MV-4-11 (cell line): ENCODE data around the gene ILKAP.

ENCODE experiments used
- DNase-seq: peaks from one replicate; lab custom pipeline; 2025; lab: John Stamatoyannopoulos, UW

ILKAP gene

DNA sequence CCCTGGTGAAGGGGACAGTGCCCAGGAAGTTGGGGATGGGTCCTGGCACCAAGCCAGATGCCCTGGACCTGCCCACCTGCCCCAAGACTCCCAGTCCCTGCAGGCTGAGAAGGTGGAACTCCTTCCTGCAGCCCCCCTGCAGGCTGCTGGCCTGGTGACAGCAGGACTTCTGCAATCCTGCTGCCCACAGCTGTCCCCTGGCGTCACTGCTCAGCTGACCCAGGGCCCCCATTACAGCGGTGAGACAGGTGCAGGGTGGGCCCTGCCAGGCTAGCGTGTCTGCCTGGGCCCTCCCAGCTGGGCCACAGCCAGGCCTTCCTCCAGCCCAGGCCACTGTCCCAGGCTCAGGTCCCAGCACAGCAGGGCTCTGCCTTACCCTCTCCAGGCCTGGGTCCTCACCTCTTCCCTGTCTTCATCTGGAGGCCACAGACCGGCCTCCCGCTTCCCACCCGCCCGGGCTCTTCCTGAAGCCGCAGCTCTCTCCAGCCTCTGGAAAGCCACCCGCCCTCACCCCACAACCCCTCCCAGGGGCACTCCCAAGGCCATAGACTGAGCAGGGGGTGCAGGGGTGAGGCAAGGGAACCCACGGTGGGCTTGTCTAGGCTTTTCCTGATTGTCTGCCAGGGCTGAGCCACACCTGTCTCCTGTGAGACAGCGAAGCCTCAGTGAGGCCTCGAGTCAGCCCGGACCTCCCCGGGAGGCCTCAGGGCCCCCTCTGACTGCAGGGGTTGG, 53.5 kb downstream of the ILKAP start:
- no peak for DNase-seq

DNA sequence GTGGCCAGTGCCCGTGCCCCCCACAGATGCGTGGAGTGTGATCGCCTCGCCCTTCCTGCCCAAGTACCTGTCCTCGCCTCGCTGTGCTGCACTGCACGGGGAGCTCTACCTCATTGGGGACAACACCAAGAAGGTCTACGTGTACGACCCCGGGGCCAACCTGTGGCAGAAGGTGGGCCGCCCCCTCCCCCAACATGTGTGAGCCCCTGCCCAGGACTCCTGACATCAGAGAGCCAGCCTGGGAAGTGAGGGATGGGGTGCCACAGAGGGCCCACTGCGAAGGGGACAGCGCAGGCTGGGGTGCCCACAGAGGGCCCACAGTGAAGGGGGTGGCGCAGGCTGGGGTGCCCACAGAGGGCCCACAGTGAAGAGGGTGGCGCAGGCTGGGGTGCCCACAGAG, 54.5 kb downstream of the ILKAP start:
- no peak for DNase-seq

DNA sequence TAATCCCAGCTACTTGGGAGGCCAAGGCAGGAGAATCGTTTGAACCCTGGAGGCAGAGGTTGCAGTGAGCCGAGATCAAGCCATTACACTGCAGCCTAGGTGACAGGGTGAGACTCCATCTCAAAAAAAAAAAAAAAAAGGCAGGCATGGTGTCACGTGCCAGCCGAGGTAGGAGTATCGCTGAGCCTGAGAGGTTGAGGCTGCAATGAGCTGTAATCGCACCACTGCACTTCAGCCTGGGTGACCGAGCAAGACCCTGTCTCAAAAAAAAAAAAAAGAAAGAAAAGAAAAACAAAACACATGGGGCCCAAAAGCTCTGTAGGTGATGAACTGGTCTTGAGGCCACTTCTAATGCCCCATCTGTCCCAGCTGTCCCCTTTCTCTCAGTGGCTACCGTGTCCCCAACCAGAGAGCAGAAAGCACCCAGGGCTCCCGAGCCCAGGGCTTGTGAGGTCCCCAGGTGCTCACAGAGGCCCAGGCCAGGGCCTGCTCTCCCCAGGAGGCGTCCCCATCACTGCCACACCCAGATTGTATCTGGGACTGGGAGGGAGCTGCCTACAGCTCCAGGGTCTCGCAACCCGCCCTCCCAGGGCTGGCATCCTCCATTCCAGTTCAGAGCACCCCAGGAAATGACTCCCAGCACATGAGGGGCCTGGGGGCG, 56.5 kb downstream of the ILKAP start:
- no peak for DNase-seq

DNA sequence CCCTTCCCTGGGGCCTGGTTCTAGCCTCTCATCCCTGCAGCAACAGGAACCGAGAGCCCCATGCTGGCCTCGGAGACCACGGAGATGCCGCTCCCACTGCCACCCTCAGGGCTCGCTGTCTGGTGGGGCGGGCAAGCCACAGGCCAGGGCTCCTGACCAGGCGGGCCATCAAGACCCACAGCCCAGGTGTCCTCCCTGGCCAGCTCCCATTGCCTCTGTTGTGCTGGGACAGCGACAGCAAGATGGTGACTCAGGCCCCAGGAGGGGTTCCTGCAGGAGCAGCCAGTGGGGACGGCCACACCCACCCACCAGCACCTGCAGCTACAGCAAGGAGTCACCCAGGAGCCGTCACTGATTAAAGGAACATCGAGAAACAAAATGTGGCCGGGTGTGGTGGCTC, 57.6 kb downstream of the ILKAP start:
- no peak for DNase-seq

DNA sequence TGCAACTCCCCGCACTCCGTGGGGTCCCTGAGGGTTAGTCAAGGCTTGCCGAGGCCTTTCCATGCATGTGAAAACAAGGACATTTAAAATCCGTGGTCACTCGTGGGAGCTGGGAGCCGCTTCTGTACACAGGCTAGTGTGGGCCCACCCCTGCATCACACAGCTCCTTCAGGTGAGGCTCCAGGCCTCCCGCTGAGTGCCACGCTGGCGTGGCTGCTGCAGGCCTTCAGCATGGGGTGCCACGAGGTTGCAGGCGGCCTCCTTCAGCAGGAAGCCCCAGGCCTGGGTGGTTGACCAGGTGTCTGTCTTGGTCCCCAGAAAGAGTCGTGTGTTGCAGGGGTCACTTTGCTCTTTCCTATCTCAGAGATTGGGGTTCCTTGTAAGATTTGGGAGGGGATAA, 58.4 kb downstream of the ILKAP start:
- no peak for DNase-seq

DNA sequence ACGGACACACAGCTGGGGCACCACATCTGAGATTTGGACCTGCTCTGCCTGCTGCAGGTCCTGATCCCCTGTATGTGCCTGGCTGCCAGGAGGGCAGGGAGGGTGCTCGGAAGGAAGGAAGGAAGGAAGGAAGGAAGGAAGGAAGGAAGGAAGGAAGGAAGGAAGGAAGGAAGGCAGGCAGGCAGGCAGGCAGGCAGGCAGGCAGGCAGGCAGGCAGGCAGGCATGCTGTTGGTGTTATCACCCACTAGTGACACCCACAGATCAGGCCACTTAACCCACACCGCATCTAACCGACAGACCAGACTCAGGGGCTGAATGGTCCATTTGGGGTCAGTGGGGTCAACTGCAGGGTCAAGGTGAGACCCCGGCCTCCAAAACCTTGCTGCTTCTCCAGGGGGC, 59.2 kb downstream of the ILKAP start:
- DNase-seq, result no peak

DNA sequence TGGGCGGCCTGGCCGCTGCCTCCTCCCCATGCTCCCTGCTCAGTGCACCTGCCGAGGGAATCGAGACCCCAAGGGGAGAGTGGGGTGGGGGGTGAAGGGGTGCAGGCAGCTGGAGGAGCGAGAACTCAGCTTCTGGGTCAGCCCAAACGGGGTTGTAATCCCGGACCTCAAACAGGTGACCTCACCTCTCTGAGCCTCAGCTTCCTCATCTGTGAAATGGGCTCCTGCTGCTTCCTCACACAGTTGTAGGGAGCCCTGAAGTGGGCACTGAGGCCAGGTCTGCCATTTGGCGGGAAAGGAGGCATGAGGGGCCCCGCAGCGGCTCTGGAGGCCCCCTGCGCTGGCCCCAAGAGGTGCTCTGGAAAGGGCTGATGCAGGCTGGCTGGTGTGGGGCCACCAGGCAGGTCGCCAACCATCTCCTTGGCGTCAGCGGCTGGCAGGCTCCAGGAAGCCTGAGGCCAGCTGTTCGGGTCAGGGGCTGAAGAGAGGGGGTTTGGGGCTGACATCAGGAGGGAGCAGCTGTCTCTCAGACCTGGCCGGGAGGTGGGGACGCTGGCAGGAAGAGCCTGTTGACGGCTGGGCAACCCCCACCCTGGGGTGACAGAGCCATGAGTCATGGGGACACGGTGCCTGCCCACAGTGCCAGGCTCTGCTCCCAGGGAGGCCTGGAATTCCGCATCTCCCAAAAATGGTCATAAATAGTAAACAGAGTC, 60.1 kb downstream of the ILKAP start:
- DNase-seq, result no peak

DNA sequence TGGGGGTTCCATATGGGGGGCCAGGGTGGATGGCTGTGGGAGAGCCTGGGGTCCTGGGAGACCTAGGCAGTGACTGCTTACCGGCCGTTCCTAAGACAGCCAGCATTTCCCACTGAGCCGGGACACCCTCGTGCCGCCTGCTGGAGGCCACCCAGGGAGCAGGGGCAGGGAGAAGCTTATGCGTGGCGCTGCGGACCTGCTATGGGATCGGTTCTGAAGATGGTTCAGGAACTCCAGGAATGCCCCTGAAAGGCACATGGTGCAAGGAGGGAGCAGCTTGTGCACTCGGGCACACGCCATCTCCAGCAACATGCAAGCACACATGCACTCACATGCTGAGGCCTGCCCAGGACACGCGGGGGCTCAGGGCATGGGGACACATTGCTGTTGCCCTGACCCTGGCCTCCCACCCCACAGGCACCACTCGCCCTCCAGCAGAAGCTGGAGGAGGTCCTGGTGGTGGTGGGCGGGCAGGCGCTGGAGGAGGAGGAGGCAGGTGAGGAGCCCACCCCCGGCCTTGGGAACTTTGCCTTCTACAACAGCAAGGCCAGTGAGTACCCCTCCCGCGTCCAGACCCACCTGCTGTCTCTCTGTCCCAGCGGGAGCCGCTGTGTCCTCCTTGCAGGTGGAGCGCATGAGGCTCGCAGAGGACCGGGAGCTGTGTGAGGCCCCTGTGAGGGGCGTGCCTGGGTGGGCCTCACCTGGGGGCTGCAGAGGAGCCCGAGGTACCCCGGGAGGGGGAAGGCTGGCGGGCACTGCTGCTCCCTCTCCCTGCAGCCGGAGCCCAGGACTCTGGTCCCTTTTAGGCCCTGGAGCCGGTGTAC, 60.9 kb downstream of the ILKAP start:
- no peak for DNase-seq

DNA sequence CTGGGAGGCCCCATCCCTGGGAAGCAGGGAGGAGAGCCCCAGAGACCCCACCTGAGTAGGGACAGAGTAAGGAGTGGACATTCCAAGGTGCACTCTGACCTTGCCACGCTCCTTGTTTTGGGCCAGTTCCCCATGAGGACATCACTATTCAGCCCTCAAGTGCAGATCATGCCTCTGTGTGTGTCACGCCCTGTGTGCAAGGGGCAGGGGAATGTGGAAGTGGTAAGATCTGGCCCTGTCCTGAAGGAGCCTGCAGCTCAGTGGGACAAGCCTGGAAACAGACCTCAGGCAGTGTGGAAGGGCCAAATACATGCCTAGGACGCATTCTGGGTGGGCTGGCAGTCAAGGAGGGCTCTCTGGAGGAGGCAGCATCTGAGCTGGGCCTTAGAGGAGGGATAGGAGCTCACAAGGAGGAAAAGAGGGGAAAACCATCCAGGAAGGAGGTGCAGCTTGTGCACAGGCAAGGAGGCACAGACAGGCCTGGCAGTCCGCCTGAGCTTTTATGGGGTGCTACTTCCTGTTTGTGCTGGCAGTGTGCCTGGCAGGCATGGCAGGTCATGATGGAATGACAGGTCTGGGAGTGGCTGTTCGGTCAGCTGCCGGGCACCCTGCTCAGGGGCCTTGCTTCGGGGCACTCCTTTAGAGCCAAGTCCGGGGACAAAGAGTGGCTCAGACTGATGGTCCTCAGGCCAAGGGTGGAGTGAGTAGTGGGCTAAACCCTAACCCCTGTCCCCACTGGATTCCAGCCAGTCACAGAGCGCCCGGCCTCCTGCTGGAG, 61.8 kb downstream of the ILKAP start:
- DNase-seq, result peak; percentile 51

DNA sequence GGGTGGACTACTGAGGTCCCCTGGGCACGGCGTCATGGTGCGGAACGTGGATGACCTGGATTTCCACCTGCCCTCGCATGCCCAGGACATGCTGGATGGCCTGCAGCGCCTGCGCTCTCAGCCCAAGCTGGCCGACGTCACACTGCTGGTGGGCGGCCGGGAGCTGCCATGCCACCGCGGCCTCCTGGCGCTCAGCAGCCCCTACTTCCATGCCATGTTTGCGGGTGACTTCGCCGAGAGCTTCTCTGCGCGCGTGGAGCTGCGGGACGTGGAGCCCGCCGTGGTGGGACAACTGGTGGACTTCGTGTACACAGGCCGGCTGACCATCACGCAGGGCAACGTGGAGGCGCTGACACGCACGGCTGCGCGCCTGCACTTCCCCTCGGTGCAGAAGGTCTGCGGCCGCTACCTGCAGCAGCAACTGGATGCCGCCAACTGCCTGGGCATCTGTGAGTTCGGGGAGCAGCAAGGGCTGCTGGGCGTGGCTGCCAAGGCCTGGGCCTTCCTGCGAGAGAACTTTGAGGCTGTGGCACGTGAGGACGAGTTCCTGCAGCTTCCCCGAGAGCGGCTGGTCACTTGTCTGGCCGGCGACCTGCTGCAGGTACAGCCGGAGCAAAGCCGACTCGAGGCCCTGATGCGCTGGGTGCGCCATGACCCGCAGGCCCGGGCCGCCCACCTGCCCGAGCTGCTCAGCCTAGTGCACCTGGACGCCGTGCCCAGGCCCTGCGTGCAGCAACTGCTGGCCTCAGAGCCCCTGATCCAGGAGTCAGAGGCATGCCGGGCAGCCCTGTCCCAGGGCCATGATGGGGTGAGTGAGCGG, 62.6 kb downstream of the ILKAP start:
- DNase-seq, result no peak

DNA sequence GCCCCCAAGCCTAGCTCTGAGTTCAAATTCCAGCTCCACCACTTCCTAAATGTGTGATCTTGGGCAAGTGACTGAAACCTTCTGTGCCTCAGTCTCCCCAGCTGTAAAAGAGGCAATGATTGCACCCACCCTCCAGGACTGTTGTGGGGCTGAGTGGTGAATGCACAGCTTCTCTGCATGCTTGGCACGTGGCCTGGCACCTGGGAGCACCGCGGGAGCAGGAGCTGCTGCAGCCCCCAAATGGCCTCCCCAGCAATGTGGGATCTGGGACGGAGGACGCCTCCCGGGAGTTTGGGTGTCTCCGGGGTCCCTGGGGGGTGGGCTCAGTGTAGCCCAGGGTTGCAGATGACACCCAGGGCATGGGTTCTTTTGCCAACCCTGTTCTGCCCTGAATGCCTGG, 63.5 kb downstream of the ILKAP start:
- no peak for DNase-seq

DNA sequence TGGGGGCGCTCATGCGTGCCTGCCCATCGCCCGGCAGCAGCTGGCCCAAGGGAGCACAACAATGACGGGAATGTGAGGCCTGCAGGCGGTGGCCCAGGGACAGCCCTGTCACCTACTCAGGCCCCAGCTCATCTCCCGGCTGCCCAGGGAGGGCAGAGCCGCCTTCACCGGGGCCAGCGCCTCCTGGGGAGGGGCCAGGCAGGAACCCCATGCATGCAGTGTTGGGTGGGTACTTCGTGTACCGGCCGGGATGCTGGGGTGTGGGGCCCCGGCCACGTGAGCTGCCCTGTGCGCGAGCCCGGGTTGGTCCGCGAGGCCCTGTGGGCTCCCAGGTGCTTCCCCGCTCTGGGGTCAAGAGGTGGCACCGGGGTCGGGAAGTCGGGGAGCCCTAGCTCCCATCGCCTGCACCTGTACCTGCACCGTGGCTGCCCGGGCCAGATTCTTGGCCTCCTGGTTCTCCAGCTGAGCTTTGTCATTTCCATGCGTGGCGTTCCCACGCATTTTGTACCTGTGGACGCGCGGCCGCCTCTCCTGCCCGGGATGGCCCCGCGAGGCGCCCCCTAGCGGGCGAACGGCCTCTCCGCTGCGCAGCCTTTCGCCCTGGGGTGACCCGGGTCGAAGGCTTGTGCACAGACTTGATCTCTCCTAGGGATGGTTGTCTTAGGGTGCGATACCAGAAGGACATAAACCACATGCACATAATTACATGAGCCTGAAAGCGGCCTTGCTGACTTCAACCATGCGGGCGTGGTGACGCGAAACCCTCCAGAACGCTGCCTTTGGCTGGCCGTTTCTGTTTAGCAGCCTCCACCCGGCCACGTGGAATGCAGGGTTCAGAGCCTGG, 64.1 kb downstream of the ILKAP start:
- DNase-seq, result no peak

DNA sequence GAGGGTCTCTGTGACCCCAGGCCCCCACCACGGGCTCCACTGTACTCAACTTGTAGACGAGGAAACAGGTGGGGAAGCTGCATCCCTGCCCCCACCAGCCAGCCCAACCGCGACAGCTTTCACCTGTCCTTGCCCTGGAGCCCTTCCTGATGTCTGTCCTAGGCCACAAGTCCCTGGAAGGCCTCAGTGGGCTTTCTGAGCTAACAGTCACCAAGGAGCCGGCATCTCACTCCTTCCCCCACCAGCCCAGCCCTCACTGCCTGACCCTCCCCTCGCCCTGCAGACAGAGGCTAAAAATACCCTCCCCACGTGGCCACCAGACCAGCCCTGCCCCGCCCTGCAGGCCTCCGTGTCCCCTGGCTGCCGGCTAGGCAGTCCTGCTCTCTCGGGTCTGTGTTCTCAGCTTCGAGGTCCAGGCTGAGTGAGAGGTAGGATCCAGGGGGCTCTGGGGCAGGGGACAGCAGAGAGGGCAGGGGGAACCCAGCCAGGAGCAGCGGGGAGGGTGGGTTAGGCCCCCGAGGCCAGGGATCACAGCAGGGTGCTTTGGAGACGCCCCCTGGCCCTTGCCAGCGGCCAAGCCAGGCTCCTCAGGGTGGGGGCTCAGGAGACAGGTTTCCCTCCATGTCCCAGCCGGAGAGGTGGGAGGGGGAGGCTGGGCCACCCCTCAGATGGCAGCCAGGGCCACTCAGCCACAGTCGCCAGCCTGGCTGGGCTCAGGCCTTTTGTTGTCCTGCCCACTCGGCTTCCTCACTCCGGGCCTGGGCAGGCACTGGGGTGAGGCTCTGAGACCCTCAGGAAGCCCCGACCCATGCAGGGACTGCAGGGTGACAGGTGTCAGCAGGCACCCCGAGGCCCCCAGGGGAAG, 64.9 kb downstream of the ILKAP start, which contains the start of gene KLHL30:
Gene KLHL30, plus strand, starts transcription at position 338 of the 865 bp plus-strand sequence. CDS start 2,087 bp downstream, outside the sequence.
- DNase-seq, result no peak

DNA sequence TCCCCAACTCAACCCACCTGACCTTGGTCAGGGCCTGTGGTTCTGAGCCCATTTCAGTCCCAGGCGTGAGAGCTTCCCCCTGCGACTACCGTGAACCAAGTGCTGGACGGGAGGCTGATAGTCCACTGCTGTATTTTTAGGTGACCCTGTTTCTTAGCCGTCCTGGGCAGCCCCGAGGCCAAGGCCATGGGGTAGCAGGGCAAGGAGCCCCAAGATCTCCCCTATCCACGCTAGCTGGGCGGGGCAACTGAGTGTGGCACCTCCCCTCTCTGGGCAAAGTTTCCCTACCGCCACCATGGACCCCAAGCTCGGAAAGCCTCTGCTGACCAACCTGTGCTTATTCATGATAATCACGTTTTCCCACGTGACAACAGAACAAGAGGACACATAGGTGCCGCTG, 65.6 kb downstream of the ILKAP start:
- no peak for DNase-seq

DNA sequence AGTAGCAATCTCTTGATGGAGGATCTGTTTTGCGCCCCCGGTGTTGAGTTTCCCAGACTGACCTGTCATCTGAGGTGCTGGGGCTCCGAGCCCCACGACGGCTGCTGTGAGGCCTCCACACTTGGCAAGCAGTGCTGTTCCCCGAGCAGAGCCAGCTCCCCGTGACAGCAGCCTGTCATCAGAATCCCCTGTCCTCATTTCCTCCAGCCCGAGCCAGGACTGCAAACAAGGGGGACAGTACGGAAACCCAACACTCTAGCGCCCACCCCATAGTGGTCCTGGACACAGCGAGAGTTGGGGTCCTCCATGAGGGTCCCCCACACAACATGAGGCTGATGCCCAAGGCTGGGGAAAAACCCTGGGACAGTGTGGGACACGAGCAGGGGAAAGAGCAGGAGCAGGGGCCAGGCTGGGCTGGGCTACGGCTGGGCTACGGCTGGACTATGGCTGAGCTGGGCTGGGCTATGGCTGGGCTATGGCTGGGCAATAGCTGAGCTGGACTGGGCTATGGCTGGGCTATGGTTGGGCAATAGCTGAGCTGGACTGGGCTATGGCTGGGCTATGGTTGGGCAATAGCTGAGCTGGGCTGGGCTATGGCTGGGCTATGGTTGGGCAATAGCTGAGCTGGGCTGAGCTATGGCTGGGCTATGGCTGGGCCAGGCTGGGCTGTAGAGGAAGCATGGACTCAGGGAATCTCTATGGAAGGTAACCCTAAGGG, 66.5 kb downstream of the ILKAP start:
- DNase-seq, result peak; percentile 66

DNA sequence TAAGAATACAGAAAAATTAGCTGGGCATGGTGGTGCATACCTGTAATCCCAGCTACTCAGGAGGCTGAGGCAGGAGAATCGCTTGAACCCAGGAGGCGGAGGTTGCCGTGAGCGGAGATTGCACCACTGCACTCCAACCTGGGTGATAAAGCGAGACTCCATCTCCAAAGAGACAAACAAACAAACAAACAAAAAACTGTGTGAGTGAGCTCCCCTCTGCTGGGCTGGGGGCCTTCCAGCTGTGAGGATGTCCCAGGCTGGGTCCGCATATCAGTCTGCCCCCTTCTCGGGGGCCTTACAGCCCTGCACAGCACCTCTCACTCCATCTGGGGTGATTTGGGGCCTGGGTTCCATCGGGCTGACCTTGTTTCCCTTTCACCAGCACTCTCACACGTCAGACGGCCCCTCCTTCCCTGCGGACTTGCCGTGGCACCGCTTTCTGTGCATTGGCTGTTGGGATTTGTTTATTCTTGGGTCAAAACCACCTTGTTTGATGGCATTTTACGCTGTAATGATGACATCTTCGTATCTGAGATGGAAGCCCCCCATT, 67.8 kb downstream of the ILKAP start:
- DNase-seq, result no peak

DNA sequence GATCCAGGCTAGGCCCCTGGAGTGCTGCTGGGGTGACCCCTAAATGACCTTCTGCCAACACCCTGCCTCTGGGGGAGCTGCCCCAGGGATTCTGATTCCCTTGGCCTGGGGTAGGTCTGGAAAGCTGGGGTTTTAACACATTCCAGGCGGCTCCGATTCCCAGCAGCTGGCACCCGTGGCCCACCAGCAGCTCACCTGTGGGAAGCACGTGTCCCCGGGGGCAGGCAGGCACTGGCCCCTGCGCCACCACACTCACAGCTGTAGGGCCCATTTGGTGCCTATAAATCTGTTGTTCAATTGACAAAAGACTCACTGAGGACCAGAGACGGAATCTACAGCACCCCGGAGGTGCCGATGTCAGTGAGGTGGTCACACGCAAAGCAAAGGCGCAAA, 69.1 kb downstream of the ILKAP start:
- no peak for DNase-seq
